Astrocyte of the spinal cord (primary cell): Measurements from ENCODE around the gene BMP5.

Experiments
- DNase-seq: peaks from one replicate; pipeline ENCODE4 v3.0.0; 2011; ENCODE audit warnings: low read depth, low spot score
- H3K4me3 ChIP-seq: 2 replicates; pipeline ENCODE4 v1.5.1; 2011; ENCODE audit warnings: low read depth, mild to moderate bottlenecking, low read length, moderate library complexity
- CTCF ChIP-seq: IDR thresholded peaks from 2 replicates; pipeline ENCODE4 v1.5.1; 2012; ENCODE audit warnings: low read depth, mild to moderate bottlenecking, low read length, inconsistent platforms
- in situ Hi-C: cut with HindIII; loops from 2 replicates; pipeline ENCODE4 v1.10.0; 2017; ENCODE audit warnings: low sequenced_read_pairs

BMP5 gene

GRCh38 chr6:55822005-55822404 is 53.4 kb downstream of the BMP5 start:
- no peak for TF ChIP-seq CTCF
- in situ Hi-C loops = no loop called here
- no peak for DNase-seq
- no peak overlapping the region for H3K4me3 ChIP-seq

- TF ChIP-seq CTCF = no peak
- in situ Hi-C loops = no loop called here
- DNase-seq = no peak
- H3K4me3 ChIP-seq = no peak overlapping the region
Measured at GRCh38 chr6:55820696-55821095, 54.7 kb downstream of the BMP5 start.

- in situ Hi-C loops = no loop called here
- TF ChIP-seq CTCF = no peak
- no peak overlapping the region for H3K4me3 ChIP-seq
- DNase-seq = no peak
Measured at GRCh38 chr6:55819811-55820210, 55.6 kb downstream of the BMP5 start.

GRCh38 chr6:55818482-55818881 is 56.9 kb downstream of the BMP5 start:
- no peak overlapping the region for H3K4me3 ChIP-seq
- in situ Hi-C loops = no loop called here
- TF ChIP-seq CTCF = no peak
- no peak for DNase-seq

GRCh38 chr6:55812509-55812908 is 62.9 kb downstream of the BMP5 start:
- no peak for TF ChIP-seq CTCF
- in situ Hi-C loops = no loop called here
- no peak overlapping the region for H3K4me3 ChIP-seq
- no peak for DNase-seq

GRCh38 chr6:55811074-55811473 is 64.3 kb downstream of the BMP5 start:
- in situ Hi-C loops = no loop called here
- no peak for DNase-seq
- no peak for TF ChIP-seq CTCF
- no peak overlapping the region for H3K4me3 ChIP-seq

- H3K4me3 ChIP-seq = no peak overlapping the region
- in situ Hi-C loops = no loop called here
- no peak for TF ChIP-seq CTCF
- no peak for DNase-seq
Measured at GRCh38 chr6:55802259-55802658, 73.1 kb downstream of the BMP5 start.
